ENCODE data around the gene SYVN1.
"Not testable (repeated sequence)": the region's sequence is repeated elsewhere in the genome, so short reads cannot be mapped to it uniquely, and the experiment has no call there.

SYVN1 gene

GRCh38 chr11:65134240-65134951, at the start of gene SYVN1:
Gene SYVN1 (minus strand): TSS chr11:65134519. CDS start chr11:65133601, 918 bp downstream.
- FAIRE-seq = no peak

GRCh38 chr11:65183201-65183891, 49.0 kb upstream of the SYVN1 start:
- FAIRE-seq = no peak

- FAIRE-seq = no peak
Observed at GRCh38 chr11:65182258-65183170, 48.2 kb upstream of the SYVN1 start.

GRCh38 chr11:65181569-65182257, 47.4 kb upstream of the SYVN1 start, which contains the start of gene CAPN1:
Gene CAPN1 (plus strand): TSS chr11:65181928. CDS start chr11:65182702, 774 bp downstream.
- FAIRE-seq = no peak

GRCh38 chr11:65180877-65181568, 46.7 kb upstream of the SYVN1 start:
- FAIRE-seq = no peak

GRCh38 chr11:65174571-65175010, 40.3 kb upstream of the SYVN1 start:
- FAIRE-seq = not testable (repeated sequence)

- FAIRE-seq = no peak
Observed at GRCh38 chr11:65172600-65172999, 38.3 kb upstream of the SYVN1 start.

GRCh38 chr11:65170058-65170534, 35.8 kb upstream of the SYVN1 start, which contains the start of gene SPDYC:
Gene SPDYC (plus strand): TSS chr11:65170233. CDS start chr11:65171358, 1,125 bp downstream.
- no peak for FAIRE-seq

- no peak for FAIRE-seq
Observed at GRCh38 chr11:65169164-65169641, 34.9 kb upstream of the SYVN1 start.

GRCh38 chr11:65167656-65168055, 33.3 kb upstream of the SYVN1 start:
- FAIRE-seq = no peak

GRCh38 chr11:65166893-65167292, 32.6 kb upstream of the SYVN1 start:
- FAIRE-seq = no peak

GRCh38 chr11:65165410-65166317, 31.3 kb upstream of the SYVN1 start:
- FAIRE-seq = no peak

GRCh38 chr11:65163684-65164083, 29.4 kb upstream of the SYVN1 start:
- no peak for FAIRE-seq

GRCh38 chr11:65160643-65161042, 26.3 kb upstream of the SYVN1 start:
- no peak for FAIRE-seq

GRCh38 chr11:65159012-65159411, 24.7 kb upstream of the SYVN1 start:
- FAIRE-seq = no peak

GRCh38 chr11:65157336-65157735, 23.0 kb upstream of the SYVN1 start:
- FAIRE-seq = no peak

GRCh38 chr11:65156926-65157325, 22.6 kb upstream of the SYVN1 start:
- FAIRE-seq = no peak

GRCh38 chr11:65156256-65156655, 21.9 kb upstream of the SYVN1 start:
- FAIRE-seq = no peak

GRCh38 chr11:65152122-65152521, 17.8 kb upstream of the SYVN1 start:
- FAIRE-seq = no peak

- FAIRE-seq = no peak
Observed at GRCh38 chr11:65151331-65151899, 17.1 kb upstream of the SYVN1 start.
